Measurements from ENCODE around the gene RHOT1.

DNA sequence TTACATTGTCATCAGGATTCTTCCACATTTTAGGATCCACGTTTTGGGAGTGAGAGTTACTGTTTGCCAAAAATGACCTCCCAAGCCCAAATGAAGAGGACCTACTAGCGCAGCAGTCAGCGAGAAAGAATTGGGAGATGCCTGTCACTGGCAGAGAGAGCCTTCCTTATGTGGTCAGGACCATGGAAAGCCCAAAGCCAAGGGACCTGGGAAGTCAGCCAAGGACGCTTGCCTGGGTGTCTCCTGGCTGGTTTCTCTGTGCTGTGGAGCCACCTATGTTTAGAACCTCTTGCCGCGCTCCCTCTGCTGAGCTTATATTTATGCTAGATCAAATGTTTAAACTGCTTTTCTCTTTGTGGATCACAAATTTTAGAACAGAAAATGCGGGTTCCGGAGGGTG lies 98.4 kb downstream of the RHOT1 start:
- TF ChIP-seq, protein P1, sequence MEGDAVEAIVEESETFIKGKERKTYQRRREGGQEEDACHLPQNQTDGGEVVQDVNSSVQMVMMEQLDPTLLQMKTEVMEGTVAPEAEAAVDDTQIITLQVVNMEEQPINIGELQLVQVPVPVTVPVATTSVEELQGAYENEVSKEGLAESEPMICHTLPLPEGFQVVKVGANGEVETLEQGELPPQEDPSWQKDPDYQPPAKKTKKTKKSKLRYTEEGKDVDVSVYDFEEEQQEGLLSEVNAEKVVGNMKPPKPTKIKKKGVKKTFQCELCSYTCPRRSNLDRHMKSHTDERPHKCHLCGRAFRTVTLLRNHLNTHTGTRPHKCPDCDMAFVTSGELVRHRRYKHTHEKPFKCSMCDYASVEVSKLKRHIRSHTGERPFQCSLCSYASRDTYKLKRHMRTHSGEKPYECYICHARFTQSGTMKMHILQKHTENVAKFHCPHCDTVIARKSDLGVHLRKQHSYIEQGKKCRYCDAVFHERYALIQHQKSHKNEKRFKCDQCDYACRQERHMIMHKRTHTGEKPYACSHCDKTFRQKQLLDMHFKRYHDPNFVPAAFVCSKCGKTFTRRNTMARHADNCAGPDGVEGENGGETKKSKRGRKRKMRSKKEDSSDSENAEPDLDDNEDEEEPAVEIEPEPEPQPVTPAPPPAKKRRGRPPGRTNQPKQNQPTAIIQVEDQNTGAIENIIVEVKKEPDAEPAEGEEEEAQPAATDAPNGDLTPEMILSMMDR (IDR thresholded peaks at IDR 0.05), result no peak
- no peak for TF ChIP-seq POLR2A (IDR thresholded peaks at IDR 0.05)
